NCI-H1092 treated with DMSO at 0.1 percent for 48 hours (cell line): Measurements from ENCODE around the gene UBXN4.
"Not testable (repeated sequence)": the region's sequence is repeated elsewhere in the genome, so short reads cannot be mapped to it uniquely, and the experiment has no call there.

Source experiments
- DNase-seq: peaks from one replicate; lab custom pipeline; 2025; lab: John Stamatoyannopoulos, UW

Gene UBXN4, protein sequence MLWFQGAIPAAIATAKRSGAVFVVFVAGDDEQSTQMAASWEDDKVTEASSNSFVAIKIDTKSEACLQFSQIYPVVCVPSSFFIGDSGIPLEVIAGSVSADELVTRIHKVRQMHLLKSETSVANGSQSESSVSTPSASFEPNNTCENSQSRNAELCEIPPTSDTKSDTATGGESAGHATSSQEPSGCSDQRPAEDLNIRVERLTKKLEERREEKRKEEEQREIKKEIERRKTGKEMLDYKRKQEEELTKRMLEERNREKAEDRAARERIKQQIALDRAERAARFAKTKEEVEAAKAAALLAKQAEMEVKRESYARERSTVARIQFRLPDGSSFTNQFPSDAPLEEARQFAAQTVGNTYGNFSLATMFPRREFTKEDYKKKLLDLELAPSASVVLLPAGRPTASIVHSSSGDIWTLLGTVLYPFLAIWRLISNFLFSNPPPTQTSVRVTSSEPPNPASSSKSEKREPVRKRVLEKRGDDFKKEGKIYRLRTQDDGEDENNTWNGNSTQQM

DNA sequence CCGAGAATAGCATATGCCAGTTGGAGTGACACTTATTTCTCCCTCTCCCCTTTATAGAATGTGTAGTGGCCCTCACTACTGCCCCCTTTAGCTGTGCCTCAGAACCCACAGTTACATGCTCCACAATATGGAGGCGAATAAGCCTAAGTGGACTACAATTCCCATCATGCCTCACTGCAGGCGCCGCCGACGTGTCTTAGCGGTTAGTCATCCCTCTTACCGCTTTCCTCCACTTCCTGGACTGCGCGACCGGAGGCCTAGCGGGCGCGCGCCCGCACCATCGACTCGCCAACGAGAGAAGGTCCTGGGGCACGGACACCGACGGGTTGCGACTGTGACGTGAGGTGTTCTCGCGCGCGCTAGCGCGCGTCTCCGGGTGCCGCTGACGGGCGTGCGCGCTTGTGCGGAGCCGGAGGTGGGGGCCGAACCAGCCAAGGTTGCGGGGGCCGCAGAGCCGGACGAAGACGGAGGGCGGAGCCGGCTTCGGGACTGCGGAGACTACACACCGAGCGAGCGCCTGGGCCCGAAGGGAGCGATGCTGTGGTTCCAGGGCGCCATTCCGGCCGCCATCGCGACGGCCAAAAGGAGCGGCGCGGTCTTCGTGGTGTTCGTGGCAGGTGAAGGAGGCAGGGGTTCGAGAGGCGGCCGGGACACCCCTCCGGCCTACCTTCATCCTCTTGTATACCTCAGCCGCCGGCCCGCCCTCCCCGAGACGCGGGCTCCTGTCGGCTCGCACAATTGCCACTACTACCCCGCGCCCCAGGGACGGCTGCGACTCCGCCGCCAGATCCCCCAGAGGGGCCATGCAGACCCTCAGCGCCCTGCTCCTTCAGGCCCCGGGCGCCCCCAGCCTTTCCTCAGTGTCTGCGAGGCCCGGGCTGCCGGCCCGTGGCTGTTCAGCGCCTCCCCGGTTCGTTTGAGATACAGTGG is at the start of gene UBXN4:
Gene UBXN4, plus strand, starts transcription at position 461 of the 930 bp plus-strand sequence. Its CDS starts 75 bp downstream, at position 536.
- DNase-seq = peak; percentile 95

DNA sequence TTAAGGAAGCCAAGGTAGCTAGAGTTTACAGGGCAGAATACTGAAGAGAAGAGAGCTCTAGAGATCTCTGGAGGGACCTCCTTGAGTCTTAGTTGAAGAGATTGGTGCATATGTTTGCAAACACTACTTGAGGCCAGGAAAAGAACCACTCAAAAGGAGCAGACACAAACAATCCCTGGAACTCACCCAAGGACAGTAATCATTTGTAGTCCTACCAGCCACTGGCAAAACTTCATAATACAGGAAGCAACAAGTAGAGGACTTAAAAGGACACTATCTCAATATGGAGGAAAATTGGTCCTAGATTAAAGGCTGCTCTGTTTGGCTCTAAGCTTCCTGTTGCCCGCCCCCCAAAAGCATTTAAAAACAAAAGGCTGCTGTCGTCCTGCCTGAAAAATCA is 46.9 kb upstream of the UBXN4 start:
- no peak for DNase-seq

DNA sequence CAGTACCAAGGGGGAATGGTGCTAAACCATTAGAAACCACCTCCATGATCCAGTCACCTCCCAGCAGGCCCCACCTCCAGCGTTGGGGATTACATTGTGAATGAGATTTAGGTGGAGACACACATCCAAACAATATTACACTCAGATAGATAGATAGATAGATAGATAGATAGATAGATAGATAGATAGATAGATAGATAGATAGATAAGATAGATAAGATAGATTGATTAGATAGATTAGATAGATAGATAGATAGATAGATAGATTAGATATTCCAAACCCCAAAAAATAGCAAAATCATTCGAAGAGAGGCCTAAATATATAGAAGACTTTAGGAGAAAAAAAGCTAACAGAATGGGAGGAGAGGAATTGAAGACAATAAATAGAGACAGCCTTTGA is 42.8 kb upstream of the UBXN4 start:
- DNase-seq = no peak

DNA sequence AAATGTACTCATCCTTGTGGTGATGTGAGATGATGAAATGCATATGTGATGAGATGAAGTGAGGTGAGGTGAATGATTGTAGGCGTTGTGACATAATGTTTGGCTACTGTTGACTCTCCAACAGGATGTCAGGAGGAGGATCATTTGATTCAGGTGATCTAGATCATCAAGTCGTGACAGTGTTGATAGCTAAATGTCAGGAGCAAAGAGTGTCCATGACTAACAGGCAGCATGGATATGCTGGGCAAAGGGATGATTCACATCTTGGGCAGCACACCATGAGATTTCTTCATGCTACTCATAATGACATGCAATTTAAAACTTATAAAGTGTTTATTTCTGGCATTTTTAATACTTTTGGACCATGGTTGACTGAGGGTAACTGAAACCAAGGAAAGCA is 40.2 kb upstream of the UBXN4 start:
- DNase-seq = no peak

DNA sequence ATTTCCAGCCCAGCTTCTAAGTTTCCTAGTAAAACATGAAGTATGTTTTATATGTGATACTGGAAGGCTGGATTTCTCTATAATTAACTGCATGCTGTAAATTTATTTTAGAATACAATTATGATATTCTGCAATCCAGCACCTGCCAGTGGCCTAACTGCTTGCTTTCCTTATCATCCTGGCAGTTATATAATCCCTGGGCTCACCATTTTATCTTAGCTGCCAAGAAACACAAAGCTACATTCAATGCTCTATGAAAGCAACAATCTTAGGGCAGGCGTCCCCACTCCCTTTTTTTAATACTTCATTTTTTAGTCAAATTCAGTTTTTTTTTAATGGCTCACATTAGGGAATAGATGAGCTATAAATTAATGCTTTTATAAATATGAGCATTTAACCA is 38.4 kb upstream of the UBXN4 start:
- DNase-seq = no peak

DNA sequence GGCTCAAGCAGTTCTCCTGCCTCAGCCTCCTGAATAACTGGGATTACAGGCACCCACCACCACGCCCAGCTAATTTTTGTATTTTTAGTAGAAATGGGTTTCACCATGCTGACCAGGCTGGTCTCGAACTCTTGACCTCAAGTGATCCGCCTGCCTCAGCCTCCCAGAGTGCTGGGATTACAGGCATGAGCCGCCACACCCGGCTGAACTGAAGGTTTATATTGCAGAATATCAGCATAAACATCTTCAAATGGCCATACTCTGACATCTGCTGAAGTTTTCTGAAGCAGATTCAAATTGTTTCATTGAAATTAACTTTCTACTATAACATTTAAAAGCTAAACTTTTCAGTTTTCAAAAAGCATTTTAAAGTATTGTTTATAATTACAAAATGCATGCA is 37.6 kb upstream of the UBXN4 start:
- not testable (repeated sequence) for DNase-seq

DNA sequence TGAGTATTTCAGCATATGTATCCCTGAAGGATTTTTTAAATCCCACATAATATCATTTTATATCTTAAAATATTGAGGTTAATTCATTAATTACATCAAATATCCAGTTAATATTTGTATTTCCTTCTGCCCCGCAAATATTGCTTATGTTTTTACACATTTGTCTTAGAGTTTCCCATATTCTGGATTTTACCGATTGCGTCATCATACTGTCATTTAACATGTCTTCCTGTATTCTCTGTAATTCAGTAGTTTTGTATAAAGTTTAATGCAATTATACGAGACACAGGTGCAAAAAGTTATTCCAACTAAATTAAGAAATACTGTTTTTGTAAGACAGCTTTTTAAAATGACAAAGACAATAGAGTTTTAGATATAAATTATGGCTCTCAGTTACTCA is 33.5 kb upstream of the UBXN4 start:
- no peak for DNase-seq

DNA sequence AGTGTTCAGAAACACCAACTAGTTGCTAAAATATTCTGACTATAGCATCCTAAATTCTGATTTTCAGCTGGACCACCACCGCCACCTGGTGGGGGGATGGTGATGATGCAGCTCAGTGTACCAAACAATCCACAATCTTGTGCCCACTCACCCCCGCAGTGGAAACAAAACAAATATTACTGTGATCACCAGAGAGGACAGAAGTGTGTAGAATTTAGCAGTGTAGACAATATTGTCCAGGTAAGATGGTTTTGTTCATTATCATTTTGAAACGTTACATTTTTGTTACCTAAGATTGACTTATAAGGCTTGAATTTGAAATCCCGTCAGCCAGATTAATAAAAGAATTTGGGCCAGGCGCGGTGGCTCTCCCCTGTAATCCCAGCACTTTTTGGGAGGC is 31.7 kb upstream of the UBXN4 start:
- peak; percentile 7 for DNase-seq

DNA sequence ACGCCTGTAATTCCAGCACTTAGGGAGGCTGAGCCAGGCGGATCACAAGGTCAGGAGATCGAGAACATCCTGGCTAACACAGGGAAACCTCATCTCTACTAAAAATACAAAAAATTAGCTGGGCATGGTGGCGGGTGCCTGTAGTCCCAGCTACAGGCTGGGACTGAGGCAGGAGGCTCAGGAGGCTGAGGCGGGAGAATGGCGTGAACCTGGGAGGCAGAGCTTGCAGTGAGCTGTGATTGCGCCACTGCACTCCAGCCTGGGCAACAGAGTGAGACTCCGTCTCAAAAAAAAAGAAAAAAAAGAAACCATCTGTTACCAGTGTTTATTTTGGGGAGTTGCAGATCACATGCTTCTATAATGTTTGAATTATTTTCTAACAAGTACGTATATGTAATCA is 26.6 kb upstream of the UBXN4 start:
- not testable (repeated sequence) for DNase-seq

DNA sequence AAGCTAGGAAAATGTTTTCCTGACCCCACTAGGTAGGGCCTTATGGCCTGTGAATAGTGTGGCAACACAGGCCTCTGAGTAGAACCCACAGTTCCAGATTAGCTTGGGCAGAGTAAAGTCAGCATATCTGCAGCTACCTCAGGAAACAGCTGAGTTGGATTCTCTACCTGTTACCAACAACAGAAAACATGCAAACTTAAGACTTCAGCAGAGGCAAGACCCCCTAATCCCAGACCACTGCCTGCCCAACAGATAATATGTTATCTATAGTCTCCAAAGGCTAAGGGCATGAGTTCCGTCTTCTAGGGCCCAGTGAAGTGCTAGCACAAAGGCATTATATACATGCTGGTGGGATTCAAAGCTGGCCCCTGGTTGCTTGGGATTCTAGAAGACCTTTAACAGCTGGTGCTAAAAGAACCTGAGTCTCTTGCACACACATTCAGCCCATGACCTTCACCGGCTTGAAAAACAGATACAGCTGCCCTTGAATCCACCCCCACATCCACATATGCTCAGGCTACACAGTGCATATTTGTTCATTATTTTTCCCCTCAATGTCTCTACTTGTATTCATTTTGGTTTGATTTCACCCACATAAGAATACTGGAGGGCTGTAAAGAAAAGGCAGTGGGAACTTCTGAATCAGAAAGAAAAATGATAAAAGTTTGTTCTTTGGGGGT is 13.5 kb upstream of the UBXN4 start:
- no peak for DNase-seq

DNA sequence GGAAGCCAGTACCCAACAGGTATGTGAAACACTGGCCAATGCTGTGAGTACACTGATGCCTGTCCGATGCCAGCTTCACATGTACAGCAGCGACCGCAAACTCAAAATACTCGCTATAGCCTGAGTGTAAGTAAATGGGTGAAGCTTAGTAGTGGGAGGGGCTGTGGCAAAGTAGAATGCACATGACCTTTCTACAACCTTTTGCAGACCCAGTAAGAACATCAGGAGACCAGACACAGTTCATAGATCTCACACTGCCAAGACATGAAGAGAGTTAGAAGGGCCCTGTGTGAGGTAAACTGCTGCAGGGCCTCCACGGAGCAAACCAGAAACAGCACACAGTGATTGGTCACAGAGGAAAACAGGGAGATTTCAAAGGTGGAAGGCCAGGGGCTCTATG is 9.1 kb upstream of the UBXN4 start:
- DNase-seq = no peak

DNA sequence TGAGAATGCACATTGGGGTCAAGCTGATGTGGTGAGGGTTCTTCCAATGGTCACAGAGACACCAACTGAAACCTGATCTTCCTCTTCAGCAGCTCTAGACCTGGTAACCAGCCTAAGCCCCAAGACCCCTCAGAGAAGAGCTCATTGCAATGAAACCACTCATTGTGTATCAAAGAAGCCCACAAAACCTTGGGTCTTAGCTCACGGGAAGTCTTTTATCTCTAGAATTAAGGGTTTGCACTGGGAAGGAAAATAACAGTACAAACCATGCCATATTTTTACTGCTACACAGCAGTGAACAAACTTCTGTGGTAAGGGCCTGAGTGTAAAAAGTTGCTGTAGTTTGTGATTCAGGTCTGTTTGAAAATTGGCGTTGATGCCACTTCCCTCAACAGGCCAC is 8.6 kb upstream of the UBXN4 start:
- no peak for DNase-seq

DNA sequence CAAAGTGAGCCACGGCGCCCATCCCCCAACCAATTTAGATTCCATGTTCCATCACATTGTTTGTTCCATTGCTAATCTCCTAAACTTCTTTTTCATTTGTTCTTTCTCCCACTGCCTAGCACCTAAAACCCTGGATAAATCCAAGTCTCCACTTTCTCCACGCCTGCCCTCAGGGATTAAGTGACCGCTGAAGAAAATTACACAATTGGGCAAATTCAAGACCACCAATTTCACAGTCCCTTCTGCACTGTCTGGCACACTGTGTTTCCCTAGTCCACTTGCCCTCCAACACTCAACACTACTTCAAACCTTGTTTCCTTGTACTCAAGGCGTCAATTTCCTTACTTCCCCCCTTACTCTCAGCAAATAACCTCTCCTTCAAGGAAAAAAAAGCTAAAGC is 5.1 kb upstream of the UBXN4 start:
- DNase-seq = no peak

DNA sequence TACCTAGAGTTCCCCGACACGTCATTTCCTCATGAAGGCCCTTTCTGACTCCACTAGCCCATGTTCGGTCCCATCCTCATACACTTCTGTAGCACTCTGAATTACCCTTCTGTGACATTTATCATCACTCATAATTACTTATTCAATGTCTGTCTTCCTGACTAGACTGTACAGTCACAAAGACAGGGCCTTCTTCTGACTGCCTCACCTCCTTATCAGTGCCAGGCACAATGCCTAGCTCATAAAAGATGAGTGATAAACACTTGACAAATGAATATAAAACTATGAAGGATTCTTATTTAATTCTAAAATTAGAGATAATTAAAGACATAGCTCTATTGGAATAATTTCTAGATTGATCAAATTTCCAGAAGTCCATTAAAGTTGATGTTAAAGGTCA is 1.4 kb upstream of the UBXN4 start:
- no peak for DNase-seq

DNA sequence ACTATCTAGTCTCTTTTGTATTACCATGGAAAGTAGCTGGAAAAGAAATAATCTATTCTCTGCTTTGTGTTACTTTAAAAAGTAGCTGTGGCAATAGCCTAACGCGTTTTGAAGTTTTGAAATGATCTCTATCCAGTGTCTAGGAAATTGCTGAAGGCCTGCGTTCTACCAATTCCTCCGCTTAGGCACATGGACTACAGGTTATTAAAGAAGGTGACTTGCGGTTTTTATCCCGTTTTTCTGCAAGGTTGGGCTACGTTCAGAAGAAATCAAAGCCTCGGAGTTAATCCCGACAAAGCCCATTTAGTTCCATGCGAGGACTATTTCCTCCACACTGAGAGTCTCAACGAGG is 636 bp upstream of the UBXN4 start:
- DNase-seq = no peak

DNA sequence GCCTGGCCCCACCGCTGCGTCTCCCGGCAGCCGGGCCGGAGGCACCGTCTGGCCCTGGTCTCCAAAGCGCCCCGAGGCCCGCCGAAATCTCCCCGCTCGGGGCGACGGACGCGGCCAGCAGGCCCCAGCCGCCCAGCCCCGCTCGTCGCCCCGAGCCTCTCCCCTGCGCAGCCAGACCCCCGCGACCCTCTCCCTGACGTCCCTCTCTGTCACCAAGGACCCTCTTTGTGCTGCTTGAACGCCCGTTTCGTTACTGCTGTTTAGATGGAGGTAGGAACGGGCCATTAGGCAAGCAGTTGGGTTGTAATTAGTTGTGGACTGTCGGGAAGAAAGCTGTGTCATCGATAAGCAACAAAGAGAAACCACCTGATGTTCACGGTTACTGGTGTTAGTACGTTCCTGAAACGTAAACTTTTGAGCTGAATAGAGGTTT is 686 bp downstream of the UBXN4 start:
- DNase-seq = peak; percentile 44

DNA sequence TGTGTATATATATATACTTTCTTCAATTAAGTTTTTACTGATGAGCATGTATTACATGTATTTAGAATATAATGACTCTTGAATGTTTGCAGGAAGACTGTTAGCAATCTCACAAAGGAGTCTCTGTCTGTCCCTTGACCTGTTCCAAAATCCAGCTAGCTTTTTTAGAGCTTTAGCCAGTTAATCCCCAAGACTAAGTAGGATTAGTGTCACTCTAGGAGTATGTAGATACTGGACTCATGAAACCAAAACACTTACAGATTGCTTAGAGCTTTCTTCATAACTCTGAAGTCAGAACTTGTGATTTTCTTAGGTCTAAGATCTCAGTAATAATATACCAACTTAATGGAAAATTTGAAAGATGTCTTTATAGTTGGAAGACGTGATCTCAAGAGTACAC is 2.2 kb downstream of the UBXN4 start:
- DNase-seq = no peak

DNA sequence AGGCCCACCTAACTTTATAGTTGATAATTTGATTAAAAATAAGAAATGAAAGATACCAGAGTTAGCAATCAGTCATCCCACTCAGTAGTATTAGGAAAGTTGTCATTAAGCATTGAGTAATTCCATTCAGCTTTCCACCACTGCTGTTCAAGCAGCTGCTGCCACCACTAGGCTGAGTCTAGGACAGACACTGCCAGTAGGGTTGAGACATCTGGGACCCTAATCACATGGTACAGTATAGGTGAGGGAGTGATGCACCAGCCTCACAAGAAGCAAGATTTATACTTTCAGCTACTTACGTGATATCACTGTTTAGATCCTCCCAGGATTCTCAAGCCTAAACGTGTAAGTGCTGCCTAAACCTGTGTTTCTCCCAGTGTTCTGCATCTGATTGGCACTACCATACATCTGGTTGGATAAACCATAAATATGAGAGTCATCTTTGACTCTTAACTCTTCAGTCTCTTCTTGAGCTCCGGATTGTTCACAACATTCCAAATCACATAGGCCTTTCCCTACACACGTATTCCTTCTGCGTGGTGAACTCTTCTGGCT is 3.2 kb downstream of the UBXN4 start:
- DNase-seq = no peak

DNA sequence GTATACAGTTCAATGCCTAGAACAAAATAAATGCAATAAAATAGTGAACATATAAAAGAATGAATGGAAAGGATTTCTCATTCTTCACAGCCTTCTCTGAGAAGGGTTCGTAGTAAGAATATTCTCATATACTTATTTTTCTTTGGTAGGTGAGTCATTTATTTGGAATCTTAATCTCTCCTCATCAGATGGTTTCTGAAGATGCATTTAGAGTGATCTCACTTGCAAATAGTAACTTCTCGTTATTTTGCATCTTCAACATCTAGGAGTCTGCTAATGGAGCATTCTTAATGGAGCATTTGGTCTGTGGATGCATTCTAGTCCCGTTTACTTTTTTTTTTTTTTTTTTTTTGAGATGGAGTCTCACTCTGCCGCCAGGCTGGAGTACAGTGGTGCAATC is 3.9 kb downstream of the UBXN4 start:
- no peak for DNase-seq

DNA sequence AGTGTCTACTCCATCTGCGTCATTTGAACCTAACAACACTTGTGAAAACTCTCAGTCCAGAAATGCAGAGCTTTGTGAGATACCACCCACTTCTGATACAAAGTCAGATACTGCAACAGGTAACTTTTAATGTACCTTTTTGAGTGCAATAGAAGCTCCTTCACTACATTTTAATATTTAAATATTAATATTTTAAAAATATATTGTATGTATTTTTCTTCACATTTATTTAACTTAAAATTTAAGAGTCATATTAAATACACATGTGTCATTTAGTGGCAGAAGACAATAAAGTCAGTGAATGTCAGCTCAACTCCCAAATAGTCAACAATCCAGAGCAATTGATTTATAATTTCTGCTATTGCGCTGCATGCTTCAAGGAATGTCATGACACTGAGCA is 13.9 kb downstream of the UBXN4 start:
- DNase-seq = no peak

DNA sequence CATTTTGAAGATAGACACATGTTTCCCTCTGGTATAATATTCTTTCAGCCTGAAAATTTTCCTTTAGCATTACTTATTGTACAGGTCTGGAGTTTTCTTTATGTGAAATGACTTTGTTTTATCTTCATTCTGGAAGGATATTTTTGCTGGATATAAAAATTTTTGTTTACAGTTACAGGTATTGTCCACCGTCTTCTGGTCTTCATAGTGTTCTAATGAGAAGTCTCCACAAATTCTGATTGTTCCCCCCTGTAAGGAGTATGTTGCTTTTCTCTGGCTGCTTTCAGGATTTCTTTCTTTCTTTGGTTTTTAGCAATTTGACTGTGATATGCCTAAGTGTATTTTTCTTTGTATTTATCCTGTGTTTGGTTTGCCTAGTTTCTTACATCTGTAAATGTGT is 15.0 kb downstream of the UBXN4 start:
- DNase-seq = no peak

DNA sequence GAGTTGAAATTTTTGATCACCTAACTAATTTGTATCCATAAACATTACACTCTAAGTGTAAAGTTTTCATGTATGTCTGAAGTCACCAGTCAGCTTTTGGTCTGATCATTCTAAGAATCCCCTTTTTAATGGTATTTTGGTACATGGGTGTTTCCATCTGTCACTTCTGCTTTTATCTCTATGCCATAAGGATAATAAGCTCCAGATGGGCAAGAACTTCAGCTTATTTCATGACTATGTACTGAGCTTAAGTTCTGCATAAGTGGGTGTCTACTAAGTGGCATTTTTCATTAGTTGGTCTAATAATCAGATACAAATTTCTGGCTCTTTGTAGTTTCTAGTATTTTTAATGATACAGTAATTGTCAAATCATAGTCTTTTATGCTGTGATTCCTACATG is 20.4 kb downstream of the UBXN4 start:
- DNase-seq = no peak
